Bronchial epithelial cell (primary cell): ENCODE measurements around the gene LDLRAD4. TPM values are rescaled to one million over a fixed set of nuclear protein-coding genes. Genes with fewer than 3 reads are reported as not detected.

ENCODE experiments used
- DNase-seq: peaks from one replicate; pipeline ENCODE4 v3.0.0-alpha.2; 2010; ENCODE audit warnings: low read depth
- FAIRE-seq: peaks from 2 replicates; lab custom pipeline; 2011; peaks lifted over from hg19 to GRCh38; lab: Jason Lieb, UNC
- H3K27me3 ChIP-seq: 2 replicates; pipeline ENCODE4 v1.5.1; 2011; ENCODE audit warnings: low read length; ENCODE audit not compliant: control insufficient read depth, insufficient read depth
- H3K36me3 ChIP-seq: 2 replicates; pipeline ENCODE4 v1.5.1; 2011; ENCODE audit warnings: low read length; ENCODE audit not compliant: control insufficient read depth, insufficient read depth
- H3K4me3 ChIP-seq: 2 replicates; pipeline ENCODE4 v1.5.1; 2011; ENCODE audit warnings: mild to moderate bottlenecking, low read depth, low read length, control low read depth
- total RNA-seq: library from RNA; depleted of rRNA; stranded (reverse); fragments of >200 nt; gene quantifications from 2 replicates; pipeline ENCODE4 v1.2.1, GENCODE V29; 2014
- TF ChIP-seq, protein P1 (sequence below): IDR thresholded peaks from 2 replicates; pipeline ENCODE4 v1.5.1; 2011; ENCODE audit warnings: mild to moderate bottlenecking, moderate library complexity, low read length, control low read depth, inconsistent platforms; ENCODE audit not compliant: insufficient read depth, severe bottlenecking

LDLRAD4 gene
- total RNA-seq, 1 donor from 2014 or later = not detected

DNA sequence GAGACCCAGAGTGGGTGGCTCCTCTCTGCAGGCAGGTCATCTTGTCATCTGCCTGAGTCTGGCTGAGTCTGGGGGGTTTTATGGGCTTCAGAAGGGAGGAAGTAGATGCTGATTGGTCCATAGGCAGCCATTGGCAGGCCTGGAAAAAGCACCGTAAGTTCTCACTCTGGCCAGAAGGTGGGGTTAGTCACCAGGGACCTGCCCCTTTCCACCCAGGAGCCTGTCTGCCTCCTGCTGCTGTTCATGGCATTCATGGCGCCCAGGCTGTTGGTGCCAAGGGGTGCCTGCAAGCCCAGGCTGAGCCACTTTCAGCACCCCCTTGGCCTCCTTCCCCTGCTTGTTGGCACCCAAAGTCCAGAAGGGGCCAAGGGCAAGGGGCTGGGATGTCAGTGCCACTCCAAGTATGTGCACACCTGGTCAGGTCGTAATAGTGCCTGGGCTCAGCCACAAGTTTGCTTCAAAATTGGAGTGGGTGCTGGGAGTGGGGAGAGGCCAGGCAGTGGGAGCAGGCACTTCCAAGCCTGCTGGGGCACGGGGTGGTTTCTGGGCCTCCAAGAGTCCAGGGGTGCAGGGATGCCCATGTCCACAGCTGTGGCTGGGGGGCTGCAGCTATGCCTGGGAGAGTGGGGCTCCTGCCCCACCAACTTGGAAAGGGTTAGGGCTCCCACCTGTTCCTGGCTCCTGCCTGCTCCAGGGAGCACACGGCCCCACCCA is 329.7 kb downstream of the LDLRAD4 start:
- DNase-seq (no peak), FAIRE-seq (no peak)
- H3K36me3 ChIP-seq = no peaks in the 10 kb centered on the region
- TF ChIP-seq, protein P1, sequence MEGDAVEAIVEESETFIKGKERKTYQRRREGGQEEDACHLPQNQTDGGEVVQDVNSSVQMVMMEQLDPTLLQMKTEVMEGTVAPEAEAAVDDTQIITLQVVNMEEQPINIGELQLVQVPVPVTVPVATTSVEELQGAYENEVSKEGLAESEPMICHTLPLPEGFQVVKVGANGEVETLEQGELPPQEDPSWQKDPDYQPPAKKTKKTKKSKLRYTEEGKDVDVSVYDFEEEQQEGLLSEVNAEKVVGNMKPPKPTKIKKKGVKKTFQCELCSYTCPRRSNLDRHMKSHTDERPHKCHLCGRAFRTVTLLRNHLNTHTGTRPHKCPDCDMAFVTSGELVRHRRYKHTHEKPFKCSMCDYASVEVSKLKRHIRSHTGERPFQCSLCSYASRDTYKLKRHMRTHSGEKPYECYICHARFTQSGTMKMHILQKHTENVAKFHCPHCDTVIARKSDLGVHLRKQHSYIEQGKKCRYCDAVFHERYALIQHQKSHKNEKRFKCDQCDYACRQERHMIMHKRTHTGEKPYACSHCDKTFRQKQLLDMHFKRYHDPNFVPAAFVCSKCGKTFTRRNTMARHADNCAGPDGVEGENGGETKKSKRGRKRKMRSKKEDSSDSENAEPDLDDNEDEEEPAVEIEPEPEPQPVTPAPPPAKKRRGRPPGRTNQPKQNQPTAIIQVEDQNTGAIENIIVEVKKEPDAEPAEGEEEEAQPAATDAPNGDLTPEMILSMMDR = no peak
- H3K4me3 ChIP-seq = no peak overlapping the region
- H3K27me3 ChIP-seq = no peaks in the 10 kb centered on the region

DNA sequence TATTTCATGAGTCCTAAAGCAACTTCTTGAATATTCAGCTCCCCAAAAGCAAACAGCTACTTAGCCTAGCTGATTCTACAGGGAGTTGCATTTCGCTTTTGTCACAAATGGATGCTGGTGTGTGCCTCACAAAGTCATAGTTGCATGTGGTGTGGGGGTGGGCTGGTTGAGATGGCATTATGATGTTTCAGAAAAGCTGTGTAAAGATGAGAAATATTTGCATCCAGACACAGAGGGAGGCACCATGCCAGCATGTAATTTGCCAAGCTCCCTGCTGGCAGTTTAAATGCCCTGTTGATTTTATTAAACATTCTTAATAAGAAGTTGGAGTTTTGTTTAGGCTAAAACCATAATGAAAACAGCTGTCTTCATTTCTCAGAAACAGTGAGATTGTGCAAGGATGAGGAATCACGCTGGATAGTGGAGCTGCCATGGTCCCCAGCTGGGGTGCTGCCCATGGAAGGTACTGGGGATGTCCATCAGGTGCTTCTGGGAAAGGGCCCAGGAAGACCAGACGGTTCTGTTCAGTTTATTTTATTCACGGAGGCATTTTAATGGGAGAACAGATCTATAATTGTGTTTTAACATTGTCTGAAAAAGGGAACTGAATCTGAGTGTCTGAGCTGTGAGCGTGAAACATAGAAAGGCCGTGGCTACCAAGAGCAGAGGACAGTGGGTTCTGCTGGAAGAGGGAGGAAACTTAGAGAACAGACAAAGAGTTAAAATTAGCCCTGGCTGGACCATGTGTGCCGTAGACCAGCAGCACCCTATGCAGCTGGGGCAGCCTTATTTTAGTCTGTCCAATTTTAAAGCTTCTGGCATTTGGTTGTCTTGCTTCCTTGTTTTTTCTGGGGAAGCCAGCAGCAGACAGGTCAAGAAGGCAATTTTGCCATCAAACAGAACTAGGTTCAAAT is 330.7 kb downstream of the LDLRAD4 start:
- TF ChIP-seq, protein P1 = no peak
- H3K27me3 ChIP-seq = no peaks in the 10 kb centered on the region
- no peak overlapping the region for H3K4me3 ChIP-seq
- DNase-seq = no peak
- FAIRE-seq = no peak
- no peaks in the 10 kb centered on the region for H3K36me3 ChIP-seq

DNA sequence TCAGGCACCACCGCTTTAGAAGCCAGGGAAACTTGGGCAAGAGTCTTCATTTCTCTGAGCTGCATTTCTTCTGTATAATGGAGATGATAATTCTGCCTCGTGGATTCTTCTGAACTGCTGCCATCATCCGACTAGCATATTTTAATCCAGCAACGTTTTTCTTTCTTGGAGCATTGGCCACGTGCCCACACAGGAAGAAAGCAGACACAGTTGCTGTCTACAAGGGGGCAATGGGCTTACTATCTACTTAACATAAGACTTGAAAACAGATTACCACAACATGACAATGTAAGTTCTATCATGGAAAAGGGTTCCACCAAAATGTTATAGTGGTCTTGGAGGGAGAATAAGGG is 331.3 kb downstream of the LDLRAD4 start:
- Histone ChIP-seq H3K4me3 (no peak overlapping the region), H3K36me3 (no peaks in the 10 kb centered on the region), H3K27me3 (no peaks in the 10 kb centered on the region)
- DNase-seq (no peak), FAIRE-seq (no peak)
- TF ChIP-seq, protein P1 = no peak

DNA sequence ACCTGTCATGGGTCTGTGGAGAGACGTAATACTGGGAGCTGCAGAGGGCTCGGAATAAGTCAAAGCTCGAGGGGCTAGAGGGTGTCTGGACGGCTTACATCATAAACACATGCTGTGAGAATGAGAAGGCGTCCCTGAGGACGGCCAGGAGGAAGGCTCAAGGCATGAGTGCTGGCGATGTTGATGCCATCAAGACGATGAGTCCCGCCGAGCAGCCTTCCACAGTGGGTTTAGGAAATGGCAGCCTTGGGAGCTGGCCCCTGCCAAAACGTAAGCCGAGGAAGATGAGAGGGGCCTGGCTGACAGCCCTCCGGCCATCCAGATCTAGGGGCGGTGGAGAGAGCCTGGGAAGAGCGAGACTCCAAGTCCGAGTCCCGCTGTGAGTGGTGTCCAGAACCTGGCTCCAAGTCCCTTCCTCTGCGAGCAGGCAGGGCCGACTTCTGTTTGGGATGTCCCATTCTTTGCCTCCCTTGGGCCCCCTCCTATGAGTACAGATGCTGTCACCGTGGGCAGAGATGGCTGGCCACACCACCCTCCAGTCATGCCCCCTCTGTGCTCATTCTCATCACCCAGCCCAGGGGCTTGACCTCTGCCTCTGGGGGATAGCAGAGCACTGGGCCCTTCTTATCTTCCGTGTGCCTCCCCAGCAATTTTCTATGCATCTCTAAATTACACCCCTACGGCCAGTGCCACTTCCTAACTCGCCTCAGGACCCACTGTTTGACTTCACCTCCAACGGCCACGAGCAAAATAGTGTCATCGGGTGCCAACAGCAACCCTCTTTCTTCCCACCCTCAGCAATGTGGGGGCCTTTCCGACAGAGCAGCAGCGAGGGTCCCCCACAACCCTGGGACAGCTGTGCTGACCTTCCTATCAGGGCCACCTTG is 332.1 kb downstream of the LDLRAD4 start:
- FAIRE-seq = no peak
- no peak for DNase-seq
- Histone ChIP-seq H3K4me3 (no peak overlapping the region), H3K36me3 (no peaks in the 10 kb centered on the region), H3K27me3 (no peaks in the 10 kb centered on the region)
- TF ChIP-seq, protein P1 = no peak

DNA sequence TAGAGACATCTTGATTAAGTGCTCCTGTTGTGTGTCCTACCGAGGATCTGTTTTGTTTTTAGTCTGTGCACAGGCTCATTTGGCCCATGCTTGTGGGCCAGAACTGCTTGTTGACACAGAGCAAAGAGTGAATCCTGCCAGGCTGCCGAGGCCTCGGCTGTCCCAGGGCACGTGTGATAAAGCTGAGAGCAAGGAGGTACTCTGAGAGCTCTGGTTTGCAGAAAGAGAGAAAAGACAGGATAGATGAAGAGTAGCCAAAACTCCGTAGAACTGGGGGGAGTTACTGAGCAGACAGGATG is 332.7 kb downstream of the LDLRAD4 start:
- no peak for FAIRE-seq
- no peak for DNase-seq
- H3K36me3 ChIP-seq = no peaks in the 10 kb centered on the region
- TF ChIP-seq, protein P1 = no peak
- H3K27me3 ChIP-seq = no peaks in the 10 kb centered on the region
- no peak overlapping the region for H3K4me3 ChIP-seq
